HPDE6-E6E7 (cell line): ENCODE data around the gene KCNE4.

Source experiments
- DNase-seq: peaks from one replicate; pipeline ENCODE4 v3.0.0; 2011; ENCODE audit warnings: missing footprints; ENCODE audit errors: extremely low spot score

KCNE4 gene, protein sequence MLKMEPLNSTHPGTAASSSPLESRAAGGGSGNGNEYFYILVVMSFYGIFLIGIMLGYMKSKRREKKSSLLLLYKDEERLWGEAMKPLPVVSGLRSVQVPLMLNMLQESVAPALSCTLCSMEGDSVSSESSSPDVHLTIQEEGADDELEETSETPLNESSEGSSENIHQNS

DNA sequence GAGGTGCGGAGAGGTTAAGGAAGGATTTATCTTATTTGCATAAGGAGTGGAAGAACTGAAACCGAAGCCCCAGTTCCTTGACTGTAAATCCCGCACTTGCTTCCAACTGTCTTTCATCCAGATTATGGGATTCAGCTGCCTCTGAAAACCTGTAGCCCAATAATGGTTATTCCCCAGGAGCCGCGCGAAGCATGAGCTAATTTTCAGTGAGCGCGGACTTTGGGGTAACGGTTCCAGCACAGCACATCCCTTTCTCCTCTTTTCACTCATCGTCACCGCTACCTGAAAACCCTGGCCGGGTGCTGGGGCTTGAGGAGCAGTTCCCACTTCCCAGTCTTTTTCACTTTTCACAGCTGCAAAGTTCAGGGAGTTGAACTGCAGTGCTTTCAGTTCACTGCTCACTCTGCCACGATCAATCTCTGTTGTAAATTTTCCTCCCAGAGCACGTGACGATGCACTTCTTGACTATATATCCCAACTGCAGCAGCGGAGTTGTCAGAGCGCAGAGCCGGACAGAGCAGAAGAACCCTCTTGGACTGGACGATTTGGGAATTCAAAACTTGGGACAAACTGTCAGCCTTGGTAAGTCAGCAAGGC, at the start of gene KCNE4:
Gene KCNE4 (plus strand): TSS at position 498 of the 597 bp plus-strand sequence. CDS start 641 bp downstream, outside the sequence.
- no peak for DNase-seq

DNA sequence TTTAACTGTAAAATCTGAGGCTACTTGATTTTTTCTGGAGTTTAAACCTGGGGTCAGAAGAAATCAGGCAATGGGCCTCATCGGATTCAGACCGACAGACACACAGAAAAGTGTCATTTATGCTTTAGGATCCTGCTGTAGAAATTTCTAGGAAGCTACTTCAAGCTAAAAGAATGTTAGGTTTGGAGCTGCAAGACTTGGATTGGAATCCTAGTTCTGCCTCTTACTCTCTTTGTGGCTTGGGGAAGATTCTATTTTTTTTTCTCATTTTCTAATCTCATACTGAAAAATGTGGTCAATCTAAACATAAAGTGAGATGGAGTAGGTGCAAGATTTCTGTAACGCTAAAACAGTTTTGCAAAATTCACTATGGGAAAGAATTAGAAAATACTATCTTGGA, 48.8 kb upstream of the KCNE4 start:
- no peak for DNase-seq

DNA sequence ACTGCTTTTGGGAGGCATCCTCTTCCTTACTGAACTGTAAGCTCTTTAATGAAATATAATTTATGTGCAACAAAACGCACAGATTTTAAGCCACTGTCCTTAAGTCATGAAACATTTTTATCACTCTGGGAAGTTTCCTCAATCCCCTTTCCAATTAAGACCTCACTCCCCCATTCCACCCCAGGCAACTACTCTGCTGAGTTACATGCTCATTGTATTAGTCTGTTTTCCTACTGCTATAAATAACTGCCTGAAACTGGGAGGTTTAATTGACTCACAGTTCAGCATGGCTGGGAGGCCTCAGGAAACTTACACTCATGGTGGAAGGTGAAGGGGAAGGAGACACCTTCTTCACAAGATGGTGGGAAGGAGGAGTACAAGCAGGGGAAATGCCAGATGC, 46.5 kb upstream of the KCNE4 start:
- DNase-seq, result no peak

DNA sequence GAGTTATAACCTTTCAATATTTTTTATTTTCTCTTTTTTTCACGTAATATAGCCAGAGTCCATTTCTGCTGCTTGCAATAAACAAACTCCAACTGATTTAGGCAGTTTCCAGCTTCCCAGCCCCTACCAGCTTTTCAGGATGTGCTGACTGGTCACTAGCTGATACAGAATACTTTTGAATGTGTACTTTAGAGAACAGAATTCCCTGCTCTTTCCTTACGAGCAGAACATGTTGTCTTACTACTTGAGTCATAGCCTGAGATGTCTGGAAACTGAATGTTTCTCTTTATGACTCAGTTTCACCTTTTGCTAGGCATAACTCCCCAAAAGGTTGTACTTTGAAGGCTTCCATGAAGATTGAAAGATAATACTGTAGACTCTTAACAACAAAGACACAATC, 44.5 kb upstream of the KCNE4 start:
- no peak for DNase-seq

DNA sequence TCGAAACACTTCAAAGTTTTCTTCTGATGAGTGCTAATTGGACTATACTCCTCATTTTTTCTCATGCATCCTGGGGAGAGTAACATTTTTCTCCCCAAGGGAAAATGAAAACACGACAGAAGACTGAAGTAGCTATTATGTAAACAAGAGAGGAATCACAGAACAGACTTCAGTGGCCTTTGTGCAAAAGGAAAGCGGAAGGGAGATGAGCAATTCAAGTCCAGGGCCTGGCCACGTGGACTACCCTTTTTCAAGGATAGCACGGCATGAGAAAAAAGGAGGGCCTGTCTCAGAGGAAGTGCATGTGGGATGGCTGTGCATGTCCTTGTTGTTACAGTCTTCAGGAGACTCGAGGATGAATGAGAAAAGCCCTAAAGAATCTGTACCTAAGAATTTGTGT, 43.8 kb upstream of the KCNE4 start:
- DNase-seq, result no peak

DNA sequence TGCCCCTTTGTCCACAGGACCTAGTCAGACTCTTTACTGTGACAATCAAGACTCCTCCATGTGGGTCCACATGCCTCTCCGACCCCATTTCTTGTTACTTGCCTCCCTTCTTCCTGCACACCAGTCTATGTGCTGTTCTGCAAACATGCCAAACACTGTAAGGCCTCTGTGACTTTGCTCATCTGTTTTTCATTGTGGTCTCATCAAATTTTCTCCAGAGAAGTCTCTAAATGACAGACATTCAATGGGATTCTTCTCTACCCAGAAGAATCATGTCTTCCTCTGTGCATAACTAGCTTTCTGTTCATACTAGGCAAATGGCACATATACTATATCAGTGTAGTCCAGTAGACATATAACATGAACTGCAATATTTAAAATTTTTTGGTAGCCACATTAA, 43.0 kb upstream of the KCNE4 start:
- no peak for DNase-seq

DNA sequence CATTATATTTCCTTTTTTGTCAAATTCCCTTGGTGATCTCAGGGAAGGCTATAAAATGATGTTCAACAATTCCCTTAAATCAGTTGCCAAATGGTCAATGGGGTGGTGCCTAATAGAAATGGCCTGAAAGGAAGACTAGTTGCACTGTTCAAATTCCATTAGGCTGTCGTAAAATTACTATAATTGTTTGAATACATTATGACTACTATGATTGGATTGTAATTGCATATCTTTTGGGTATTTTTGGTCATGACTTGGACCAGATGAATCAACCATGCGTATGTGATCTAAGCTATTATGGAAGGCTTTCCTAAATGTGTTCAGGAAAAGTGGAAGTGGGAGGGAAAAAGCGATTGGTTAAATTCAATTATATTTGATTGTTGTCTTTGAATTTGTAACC, 41.3 kb upstream of the KCNE4 start:
- no peak for DNase-seq

DNA sequence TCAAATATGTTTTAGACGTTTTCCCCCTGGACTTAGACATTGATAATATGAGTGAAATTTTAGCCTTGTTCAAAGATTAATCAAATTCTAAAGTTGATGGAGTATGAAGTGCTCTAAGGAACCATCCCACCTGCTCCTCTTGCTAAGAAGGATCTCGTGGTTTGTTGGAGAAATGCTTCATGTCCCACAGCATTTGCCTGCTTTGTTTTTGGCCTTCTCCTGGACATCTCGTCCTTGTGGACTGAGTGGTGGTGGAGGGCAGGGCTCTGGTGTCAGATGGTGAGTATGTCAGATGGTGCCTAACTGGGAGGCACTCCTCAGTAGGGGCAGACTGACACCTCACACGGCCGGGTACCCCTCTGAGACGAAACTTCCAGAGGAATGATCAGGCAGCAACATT, 39.7 kb upstream of the KCNE4 start:
- DNase-seq, result no peak

DNA sequence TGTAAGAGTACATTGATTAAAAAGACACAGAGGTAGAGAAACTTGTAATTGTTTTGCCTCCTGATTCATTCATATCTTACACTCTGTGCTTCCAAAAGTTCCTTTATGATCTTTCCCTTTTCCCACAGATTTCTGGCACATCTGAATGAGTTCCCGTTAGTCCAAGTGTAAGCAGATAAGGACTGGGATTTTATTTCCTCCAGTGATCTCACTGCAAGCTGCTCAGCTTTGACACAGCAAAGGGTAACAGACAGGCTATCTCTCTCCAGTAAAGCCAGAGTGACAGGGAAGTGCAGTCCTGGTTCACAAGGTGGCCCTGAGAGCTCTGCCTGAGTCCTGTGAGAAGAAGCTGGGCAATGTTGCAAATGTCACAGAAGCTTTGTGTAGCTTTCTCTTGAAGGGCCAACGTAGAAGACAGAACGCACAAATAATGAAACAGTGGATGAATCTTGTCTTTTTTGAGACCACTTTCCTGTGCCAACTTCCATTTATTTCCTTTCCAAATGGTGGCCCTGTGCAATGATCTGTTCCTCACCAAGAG, 32.5 kb upstream of the KCNE4 start:
- DNase-seq, result no peak

DNA sequence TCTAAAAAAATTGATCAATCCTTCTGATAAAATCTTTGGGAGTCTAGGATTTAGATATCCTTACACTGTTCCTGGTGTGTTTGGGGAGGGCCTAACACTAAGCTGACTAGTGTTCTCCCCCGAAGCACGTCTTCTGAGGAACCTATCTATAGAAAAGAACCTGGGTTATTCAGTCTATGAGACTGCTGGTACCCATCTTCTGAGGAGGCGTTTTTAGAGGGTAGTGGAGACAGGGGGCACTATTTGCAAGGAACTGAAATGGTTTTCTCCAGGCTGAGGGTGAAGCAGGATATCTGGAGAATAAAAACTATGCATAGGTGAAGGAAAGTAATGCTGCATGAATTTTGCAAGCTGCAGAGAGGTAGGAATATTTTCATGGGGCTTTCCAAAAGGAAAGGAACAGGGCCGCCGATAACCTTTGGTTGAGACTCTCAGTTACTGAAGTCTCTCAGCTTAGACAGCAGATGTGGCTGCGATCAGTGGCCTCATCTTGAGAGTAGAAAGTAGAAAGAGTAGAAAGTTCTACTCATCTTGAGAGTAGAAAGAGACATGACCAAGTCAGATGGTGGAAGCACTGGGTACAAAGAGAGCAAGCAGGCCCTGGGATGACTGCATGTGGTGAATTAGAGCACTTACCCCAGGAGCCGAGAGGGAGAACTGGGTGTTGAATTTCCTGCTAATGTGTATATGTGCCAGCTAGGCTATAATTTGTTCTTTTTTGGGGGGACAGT, 31.8 kb upstream of the KCNE4 start:
- DNase-seq, result no peak

DNA sequence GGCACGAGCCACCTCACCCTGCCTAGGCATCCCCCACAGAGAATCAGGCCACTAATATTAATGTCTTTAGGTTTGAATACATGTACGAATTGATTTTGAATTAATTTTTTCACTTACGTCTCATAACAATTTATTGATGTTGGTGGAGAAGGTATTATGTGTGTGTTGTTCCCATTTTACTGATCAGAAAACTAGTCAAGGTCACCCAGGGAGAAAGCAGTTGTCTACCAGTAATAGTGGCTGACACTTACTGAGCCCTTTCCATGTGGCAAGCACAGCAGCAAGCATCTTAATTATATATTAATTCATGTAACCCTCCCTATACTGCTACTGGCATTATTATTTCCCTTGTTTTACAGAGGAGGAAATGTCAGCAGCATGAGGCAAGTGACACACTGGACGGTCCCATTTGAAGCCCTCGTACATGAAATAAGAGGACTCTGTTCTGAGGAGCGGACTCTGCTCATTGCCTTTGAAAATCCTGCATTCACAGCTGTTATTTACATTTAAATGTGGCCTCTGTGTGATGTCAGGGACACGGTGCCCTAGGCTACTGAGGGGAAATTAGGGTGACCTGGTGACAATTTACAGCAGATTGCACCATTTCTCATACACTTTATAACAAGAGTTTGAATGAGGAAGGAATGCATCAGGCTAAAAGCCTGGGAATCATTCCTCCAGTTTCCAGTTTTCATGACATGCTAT, 30.9 kb upstream of the KCNE4 start:
- no peak for DNase-seq

DNA sequence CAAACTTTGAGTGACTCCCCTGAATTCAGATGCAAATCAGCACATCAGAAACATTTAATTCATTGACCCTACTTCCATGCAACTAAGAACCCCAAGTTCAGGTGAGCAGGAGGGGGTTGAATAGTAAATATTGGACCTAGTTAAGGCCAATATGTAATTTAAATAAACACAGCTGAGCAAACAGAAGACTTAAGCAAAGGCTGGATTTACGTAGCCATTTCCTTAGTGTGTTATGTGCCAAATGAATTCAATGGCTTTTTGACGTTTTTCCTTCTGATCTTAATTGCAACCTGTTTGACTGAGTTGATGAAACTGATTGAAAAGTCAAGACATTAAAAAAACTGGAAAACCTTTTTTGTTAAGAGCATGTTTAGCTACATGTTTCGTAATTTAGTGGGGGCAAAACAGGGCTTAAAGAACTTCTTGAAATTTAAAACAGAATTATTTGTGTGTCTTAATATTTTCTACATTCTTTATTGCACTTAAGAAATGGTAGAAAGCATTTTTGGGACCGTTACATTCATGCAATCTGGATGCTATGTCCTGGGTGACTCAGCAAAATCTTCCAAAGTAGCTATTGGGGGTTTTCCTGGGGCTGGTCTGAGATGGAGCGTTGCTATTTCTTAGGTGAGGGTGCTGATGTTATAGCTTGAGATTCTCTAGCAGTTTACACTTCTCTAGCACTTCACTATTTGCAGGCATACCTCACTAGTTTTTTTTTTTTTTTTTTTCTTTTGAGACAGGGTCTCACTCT, 25.5 kb upstream of the KCNE4 start:
- no peak for DNase-seq

DNA sequence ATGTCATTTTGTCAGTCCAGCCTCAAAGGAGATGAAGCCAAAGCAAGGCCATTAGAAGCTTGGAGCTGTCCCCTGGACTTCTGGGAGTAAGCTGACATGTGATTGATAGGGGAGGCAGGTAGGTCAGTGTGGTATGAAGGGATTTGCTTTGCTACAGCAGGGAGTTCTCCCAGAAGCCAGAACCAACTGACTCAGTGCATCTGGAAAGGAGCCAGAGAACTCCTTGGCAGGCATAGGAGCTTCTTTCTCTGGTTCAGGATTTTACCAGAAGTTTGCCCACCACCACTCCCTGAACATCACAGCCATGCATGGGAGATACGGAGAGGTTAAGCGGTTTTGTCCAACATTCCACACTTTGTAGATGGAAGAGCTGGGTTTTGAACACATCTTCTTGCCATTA, 24.5 kb upstream of the KCNE4 start:
- DNase-seq, result no peak

DNA sequence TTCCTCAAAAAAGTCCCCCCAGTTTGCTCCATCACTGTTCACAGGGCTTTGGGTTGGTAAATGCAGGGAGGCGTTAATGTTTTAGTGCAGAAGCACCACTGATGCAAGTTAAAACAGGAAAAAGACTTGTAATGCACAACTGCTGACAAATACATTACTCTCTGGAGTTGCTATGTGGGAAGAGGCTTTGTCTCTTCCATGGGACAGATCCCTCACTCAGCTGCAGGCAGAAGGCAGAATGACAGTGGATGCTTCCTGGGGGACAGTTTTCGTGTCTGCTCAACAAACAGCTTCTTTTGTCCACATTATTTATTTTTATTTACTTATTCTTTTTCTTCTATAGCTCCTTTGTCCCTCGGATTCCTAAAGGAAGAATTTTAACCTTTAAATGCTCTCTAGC, 22.7 kb upstream of the KCNE4 start:
- no peak for DNase-seq

DNA sequence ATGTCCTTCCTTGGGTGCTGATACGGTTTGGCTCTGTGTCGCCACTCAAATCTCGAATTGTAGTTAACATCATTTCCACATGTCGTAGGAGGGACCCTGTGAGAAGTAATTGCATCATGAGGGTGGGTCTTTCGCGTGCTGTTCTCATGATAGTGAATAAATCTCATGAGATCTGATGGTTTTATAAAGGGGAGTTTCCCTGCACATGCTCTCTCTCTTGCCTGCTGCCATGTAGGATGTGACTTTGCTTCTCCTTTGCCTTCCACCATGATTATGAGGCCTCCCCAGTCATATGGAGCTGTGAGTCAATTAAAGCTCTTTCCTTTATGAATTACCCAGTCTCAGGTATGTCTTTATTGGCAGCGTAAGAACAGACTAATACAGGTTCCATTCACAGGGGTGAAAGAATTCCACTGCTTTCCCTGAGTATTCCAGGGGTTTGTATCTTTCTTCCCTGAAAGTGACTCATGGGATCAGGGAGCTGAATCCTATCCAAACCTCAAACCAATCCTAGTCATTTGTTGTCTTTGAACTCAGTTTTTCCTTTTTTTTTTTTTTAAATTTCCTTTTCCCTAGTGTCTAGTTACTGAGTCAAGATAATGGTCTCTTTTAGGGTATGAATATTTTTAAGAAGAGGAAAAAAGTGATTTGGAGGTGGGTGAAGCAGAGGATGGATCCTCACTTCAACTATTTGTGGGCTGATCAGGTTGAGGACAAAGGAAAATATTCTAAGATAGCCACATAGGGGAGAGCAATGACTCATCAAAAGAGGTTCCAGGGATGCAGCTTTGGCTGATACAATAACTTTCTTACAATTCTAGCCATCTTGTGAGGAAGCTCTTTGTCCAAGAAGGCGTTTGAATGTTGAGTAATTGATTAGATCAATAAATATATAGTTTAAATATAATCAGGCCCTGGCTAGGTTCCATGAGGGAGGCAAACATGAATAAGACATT, 19.5 kb upstream of the KCNE4 start:
- DNase-seq, result no peak

DNA sequence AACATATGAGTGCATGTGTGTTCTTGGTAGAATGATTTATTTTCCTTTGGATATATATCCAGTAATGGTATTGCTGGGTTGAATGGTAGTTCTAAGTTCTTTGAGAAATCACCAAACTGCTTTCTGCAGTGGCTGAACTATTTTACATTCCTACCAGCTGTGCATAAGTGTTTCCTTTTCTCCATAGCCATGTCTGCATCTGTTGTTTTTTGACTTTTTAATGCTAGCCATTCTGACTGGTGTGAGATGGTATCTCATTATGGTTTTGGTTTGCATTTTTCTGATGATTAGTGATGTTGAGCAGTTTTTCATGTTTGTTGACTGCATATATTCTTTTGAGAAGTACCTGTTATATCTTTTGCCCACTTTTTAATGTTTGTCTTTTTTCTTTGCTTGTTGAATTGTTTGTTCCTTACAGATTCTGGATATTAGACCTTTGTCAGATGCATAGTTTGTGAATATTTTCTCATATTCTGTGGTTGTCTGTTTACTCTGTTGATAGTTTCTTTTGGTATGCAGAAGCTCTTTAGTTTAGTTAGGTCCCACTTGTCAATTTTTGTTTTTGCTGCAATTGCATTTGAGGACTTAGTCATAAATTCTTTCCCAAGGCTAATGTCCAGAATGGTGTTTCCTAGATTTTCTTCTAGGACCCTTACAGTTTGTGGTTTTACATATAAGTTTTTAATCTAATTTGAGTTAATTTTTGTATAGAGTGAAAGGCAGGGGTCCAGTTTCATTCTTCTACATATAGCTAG, 17.6 kb upstream of the KCNE4 start:
- no peak for DNase-seq

DNA sequence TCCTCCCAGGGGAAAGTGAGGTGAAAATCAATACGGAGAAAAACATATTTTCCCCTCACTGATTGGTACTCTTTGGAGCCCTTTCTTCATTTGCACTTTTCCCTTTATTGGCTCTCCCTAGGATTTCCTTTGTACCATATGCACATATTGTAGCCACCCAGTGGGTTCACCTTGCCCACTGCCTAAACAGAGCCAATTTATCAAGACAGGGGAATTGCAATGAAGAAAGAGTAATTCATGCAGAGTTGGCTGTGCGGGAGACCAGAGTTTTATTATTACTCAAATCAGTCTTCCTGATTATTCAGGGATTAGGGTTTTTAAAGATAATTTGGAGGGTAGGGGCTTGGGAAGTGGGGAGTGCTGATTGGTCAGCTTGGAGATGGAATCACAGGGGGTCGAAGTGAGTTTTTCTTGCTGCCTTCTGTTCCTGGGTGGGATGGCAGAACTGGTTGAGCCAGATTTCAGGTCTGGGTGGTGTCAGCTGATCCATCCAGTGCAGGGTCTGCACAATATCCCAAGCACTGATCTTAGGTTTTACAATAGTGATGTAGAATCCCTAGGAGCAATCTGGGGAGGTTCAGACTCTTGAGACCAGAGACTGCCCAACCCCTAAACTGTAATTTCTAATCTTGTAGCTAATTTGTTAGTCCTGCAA, 15.1 kb upstream of the KCNE4 start:
- DNase-seq, result no peak

DNA sequence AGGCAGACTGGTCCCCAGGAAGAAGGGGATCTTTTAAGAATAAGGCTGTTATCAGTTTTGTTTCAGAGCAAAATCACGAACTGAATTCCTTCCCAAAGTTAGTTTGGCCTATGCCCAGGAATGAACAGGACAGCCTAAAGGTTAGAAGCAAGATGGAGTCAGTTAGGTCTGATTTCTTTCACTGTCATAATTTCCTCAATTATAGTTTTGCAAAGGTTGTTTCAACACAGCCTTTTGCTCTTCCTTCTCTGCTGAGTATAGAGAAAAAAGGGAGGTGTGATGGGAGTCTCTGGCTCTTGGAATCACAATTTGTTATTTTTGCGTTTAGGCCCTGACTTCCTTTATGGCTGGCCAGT, 14.6 kb upstream of the KCNE4 start:
- no peak for DNase-seq

DNA sequence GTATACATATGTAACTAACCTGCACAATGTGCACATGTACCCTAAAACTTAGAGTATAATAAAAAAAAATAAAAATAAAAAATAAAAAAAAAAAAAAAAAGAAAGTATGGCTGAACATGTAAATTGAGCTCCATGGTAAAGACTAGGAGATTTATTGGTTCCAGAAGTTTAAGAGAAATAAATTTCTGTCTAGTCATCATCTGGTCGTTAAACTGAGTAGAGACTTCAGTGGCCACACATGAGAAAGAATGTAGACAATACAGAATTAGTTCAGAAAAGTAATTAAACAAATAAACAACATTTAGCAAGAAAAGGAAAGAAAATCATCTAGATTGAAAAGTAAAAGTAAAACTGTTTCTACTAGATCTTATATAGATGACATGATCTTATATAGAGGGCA, 12.4 kb upstream of the KCNE4 start:
- no peak for DNase-seq
